Activated T-helper 9 cell treated with anti-CD3 and anti-CD28 coated beads, Interleukin-2, amount 50 U/mL, for 16 hours (primary cell): ENCODE measurements around the gene DGAT2.

Experiments used
- DNase-seq: peaks from one replicate; pipeline ENCODE4 v3.0.0-alpha.2; 2020; ENCODE audit warnings: low read depth

DGAT2 gene

GRCh38 chr11:75781296-75781695 lies 12.7 kb downstream of the DGAT2 start:
- no peak for DNase-seq

- no peak for DNase-seq
Observed at GRCh38 chr11:75781831-75782230, 13.3 kb downstream of the DGAT2 start.

GRCh38 chr11:75782540-75783263 lies 14.1 kb downstream of the DGAT2 start:
- DNase-seq, result no peak

GRCh38 chr11:75783416-75784084 lies 15.0 kb downstream of the DGAT2 start:
- DNase-seq, result no peak

GRCh38 chr11:75784085-75784478 lies 15.5 kb downstream of the DGAT2 start:
- no peak for DNase-seq

- DNase-seq, result no peak
Observed at GRCh38 chr11:75784506-75784905, 15.9 kb downstream of the DGAT2 start.

- DNase-seq, result no peak
Observed at GRCh38 chr11:75785187-75785586, 16.6 kb downstream of the DGAT2 start.

- no peak for DNase-seq
Observed at GRCh38 chr11:75786101-75786736, 17.6 kb downstream of the DGAT2 start.

GRCh38 chr11:75789521-75789920 lies 20.9 kb downstream of the DGAT2 start:
- DNase-seq, result no peak

- no peak for DNase-seq
Observed at GRCh38 chr11:75790986-75791385, 22.4 kb downstream of the DGAT2 start.

GRCh38 chr11:75792127-75792731 lies 23.7 kb downstream of the DGAT2 start:
- no peak for DNase-seq

- no peak for DNase-seq
Observed at GRCh38 chr11:75792997-75793800, 24.6 kb downstream of the DGAT2 start.

- DNase-seq, result no peak
Observed at GRCh38 chr11:75793966-75794365, 25.4 kb downstream of the DGAT2 start.

GRCh38 chr11:75795276-75796090 lies 26.9 kb downstream of the DGAT2 start:
- DNase-seq, result no peak

- no peak for DNase-seq
Observed at GRCh38 chr11:75796091-75796435, 27.5 kb downstream of the DGAT2 start.

- no peak for DNase-seq
Observed at GRCh38 chr11:75797116-75797515, 28.5 kb downstream of the DGAT2 start.

GRCh38 chr11:75797792-75798191 lies 29.2 kb downstream of the DGAT2 start:
- no peak for DNase-seq

- no peak for DNase-seq
Observed at GRCh38 chr11:75800136-75800675, 31.6 kb downstream of the DGAT2 start.

- DNase-seq, result no peak
Observed at GRCh38 chr11:75800728-75801361, 32.3 kb downstream of the DGAT2 start.

GRCh38 chr11:75801362-75802020 lies 32.9 kb downstream of the DGAT2 start:
- no peak for DNase-seq
